Measurements from ENCODE around the gene ICE2.

DNA sequence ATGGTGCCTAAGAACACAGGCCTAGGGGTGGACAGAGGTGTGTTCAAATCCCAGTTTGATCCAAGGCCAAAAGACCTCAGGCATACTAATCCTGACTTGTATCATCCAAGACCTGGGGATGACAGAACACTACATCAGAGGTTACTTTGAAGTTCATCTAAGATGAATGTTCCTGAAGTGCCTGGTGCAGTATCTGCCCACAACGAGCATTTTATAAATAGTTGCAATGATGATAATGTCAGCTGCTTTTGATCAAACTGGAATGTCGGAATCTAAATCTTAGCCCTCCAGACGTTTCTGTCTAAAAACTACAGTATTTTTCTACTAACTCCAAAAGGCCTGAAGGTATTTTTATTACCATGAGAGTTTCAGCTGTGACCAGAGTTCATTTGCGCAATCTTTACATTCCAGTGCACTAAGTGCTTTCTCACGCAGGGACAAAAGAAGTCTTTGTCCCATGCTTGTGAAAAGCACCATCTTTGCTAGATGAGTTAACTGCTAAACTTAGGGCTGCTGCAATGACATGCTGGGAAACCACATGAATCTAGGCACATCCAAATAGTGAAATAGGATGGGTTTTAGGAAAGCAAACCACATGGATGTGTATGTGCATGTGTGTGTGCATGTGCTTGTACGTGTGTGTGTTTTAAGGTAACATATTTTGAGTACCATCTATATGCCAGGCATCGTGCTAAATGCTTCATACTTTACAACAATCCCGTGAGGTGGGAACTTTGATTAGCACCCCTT is 99.2 kb downstream of the ICE2 start:
- TF ChIP-seq, protein P1, sequence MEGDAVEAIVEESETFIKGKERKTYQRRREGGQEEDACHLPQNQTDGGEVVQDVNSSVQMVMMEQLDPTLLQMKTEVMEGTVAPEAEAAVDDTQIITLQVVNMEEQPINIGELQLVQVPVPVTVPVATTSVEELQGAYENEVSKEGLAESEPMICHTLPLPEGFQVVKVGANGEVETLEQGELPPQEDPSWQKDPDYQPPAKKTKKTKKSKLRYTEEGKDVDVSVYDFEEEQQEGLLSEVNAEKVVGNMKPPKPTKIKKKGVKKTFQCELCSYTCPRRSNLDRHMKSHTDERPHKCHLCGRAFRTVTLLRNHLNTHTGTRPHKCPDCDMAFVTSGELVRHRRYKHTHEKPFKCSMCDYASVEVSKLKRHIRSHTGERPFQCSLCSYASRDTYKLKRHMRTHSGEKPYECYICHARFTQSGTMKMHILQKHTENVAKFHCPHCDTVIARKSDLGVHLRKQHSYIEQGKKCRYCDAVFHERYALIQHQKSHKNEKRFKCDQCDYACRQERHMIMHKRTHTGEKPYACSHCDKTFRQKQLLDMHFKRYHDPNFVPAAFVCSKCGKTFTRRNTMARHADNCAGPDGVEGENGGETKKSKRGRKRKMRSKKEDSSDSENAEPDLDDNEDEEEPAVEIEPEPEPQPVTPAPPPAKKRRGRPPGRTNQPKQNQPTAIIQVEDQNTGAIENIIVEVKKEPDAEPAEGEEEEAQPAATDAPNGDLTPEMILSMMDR (IDR thresholded peaks at IDR 0.05; ENCODE audit: insufficient read depth, low read depth, low read length), result no peak
- no peak for TF ChIP-seq EZH2 (IDR thresholded peaks at IDR 0.05; ENCODE audit: insufficient read depth, low read length)

Data from astrocyte (in vitro differentiated cells and primary cell).